Loucy (cell line): ENCODE data around the gene ANTXR2.

Experiments
- H2AFZ ChIP-seq: fragments of 200-600 bp; sonication (generic); 2 replicates; pipeline ENCODE4 v1.6.0; 2016; ENCODE audit warnings: antibody characterized with exemption, mild to moderate bottlenecking, low read length, moderate library complexity
- H3F3A ChIP-seq: fragments of 200-600 bp; 2 replicates; pipeline ENCODE4 v1.6.0; 2016; ENCODE audit warnings: antibody characterized with exemption, low read depth, mild to moderate bottlenecking
- H3K27me3 ChIP-seq: fragments of 200-600 bp; sonication (generic); 2 replicates; pipeline ENCODE4 v1.6.1; 2014; ENCODE audit warnings: low read length, mild to moderate bottlenecking; ENCODE audit not compliant: insufficient read depth, poor library complexity, severe bottlenecking
- H3K36me3 ChIP-seq: fragments of 200-600 bp; sonication (generic); 2 replicates; pipeline ENCODE4 v1.6.1; 2016; ENCODE audit warnings: low read length; ENCODE audit not compliant: insufficient read depth
- H3K4me1 ChIP-seq: fragments of 200-600 bp; sonication (generic); 2 replicates; pipeline ENCODE4 v1.5.1; 2014; ENCODE audit warnings: low read length, mild to moderate bottlenecking; ENCODE audit not compliant: insufficient read depth, poor library complexity, severe bottlenecking
- H3K4me2 ChIP-seq: fragments of 200-600 bp; sonication (generic); 2 replicates; pipeline ENCODE4 v1.6.0; 2014; ENCODE audit warnings: antibody characterized with exemption, low read length, low read depth, mild to moderate bottlenecking; ENCODE audit not compliant: poor library complexity, severe bottlenecking
- H3K4me3 ChIP-seq: fragments of 200-600 bp; sonication (generic); 2 replicates; pipeline ENCODE4 v1.5.1; 2014; ENCODE audit warnings: low read length, mild to moderate bottlenecking, mixed read lengths; ENCODE audit not compliant: poor library complexity, severe bottlenecking
- H3K79me2 ChIP-seq: fragments of 200-600 bp; sonication (generic); 2 replicates; pipeline ENCODE4 v1.6.1; 2014; ENCODE audit warnings: low read length; ENCODE audit not compliant: insufficient read depth
- H3K9ac ChIP-seq: fragments of 200-600 bp; sonication (generic); 2 replicates; pipeline ENCODE4 v1.6.0; 2014; ENCODE audit warnings: mild to moderate bottlenecking, low read depth, low read length, moderate library complexity; ENCODE audit not compliant: poor library complexity, severe bottlenecking
- H3K9me2 ChIP-seq: fragments of 200-600 bp; sonication (generic); replicated peaks from 2 replicates; pipeline ENCODE4 v1.6.1; 2016; ENCODE audit warnings: low read depth, low read length, mixed read lengths
- H3K9me3 ChIP-seq: fragments of 200-600 bp; sonication (generic); 2 replicates; pipeline ENCODE4 v1.6.1; 2014; ENCODE audit warnings: mild to moderate bottlenecking, antibody characterized with exemption, low read length, low read depth; ENCODE audit not compliant: insufficient read depth
- H4K20me1 ChIP-seq: fragments of 200-600 bp; sonication (generic); 2 replicates; pipeline ENCODE4 v1.6.0; 2014; ENCODE audit warnings: antibody characterized with exemption, low read length, mild to moderate bottlenecking; ENCODE audit not compliant: insufficient read depth, poor library complexity, severe bottlenecking
- CTCF ChIP-seq: fragments of 200-600 bp; sonication (generic); conservative IDR thresholded peaks from 2 replicates; pipeline ENCODE4 v1.5.1; 2014; ENCODE audit warnings: mild to moderate bottlenecking, antibody characterized with exemption, low read length
- EZH2phosphoT487 ChIP-seq: fragments of 200-600 bp; IDR thresholded peaks from 2 replicates; pipeline ENCODE4 v1.6.1; 2018; ENCODE audit warnings: antibody characterized with exemption, mild to moderate bottlenecking, moderate library complexity, borderline replicate concordance

The ANTXR2 gene

GRCh38 chr4:80082693-80083092, 9.7 kb upstream of the ANTXR2 start:
- no peaks in the 10 kb centered on the region for H3K36me3 ChIP-seq
- no peak overlapping the region for H3K4me2 ChIP-seq
- no peak overlapping the region for H3K9ac ChIP-seq
- no peaks in the 10 kb centered on the region for H3K27me3 ChIP-seq
- H2AFZ ChIP-seq, result no peak overlapping the region
- no peaks in the 10 kb centered on the region for H4K20me1 ChIP-seq
- H3K4me3 ChIP-seq, result no peak overlapping the region
- TF ChIP-seq EZH2phosphoT487 (no peak), CTCF (no peak)
- H3K9me2 ChIP-seq, result no peaks in the 10 kb centered on the region
- peaks cover 18% of the 10 kb centered on the region for H3K4me1 ChIP-seq
- no peaks in the 10 kb centered on the region for H3K79me2 ChIP-seq
- no peaks in the 10 kb centered on the region for H3F3A ChIP-seq
- H3K9me3 ChIP-seq, result no peaks in the 10 kb centered on the region

GRCh38 chr4:80081566-80081965, 8.5 kb upstream of the ANTXR2 start:
- no peaks in the 10 kb centered on the region for H3K79me2 ChIP-seq
- peaks cover 18% of the 10 kb centered on the region for H3K4me1 ChIP-seq
- no peaks in the 10 kb centered on the region for H3K9me2 ChIP-seq
- no peaks in the 10 kb centered on the region for H3K27me3 ChIP-seq
- TF ChIP-seq CTCF, result peak; percentile 23; the same call in 1 of the 2 replicates
- no peak for TF ChIP-seq EZH2phosphoT487
- no peaks in the 10 kb centered on the region for H3K9me3 ChIP-seq
- H3K9ac ChIP-seq, result no peak overlapping the region
- H4K20me1 ChIP-seq, result no peaks in the 10 kb centered on the region
- peak overlapping the region; percentile 14; the same call in 1 of the 2 replicates for H2AFZ ChIP-seq
- H3F3A ChIP-seq, result no peaks in the 10 kb centered on the region
- no peaks in the 10 kb centered on the region for H3K36me3 ChIP-seq
- no peak overlapping the region for H3K4me3 ChIP-seq
- no peak overlapping the region for H3K4me2 ChIP-seq

- Histone ChIP-seq H3K9me3 (no peaks in the 10 kb centered on the region), H3F3A (no peaks in the 10 kb centered on the region), H3K4me2 (peak overlapping the region; percentile 17), H3K4me3 (no peak overlapping the region), H3K9ac (no peak overlapping the region), H4K20me1 (no peaks in the 10 kb centered on the region), H3K4me1 (peaks cover 37% of the 10 kb centered on the region), H3K36me3 (no peaks in the 10 kb centered on the region), H3K27me3 (no peaks in the 10 kb centered on the region), H3K79me2 (peaks cover 7% of the 10 kb centered on the region), H3K9me2 (no peaks in the 10 kb centered on the region), H2AFZ (no peak overlapping the region)
- no peak for TF ChIP-seq EZH2phosphoT487
- no peak for TF ChIP-seq CTCF
Measured at GRCh38 chr4:80079255-80079923, 6.4 kb upstream of the ANTXR2 start.
